Activated CD8-positive, alpha-beta memory T cell treated with anti-CD3 and anti-CD28 coated beads, Interleukin-2, amount 50 U/mL, for 1 hour (primary cell): Measurements from ENCODE around the gene DNALI1.

Experiments
- DNase-seq: peaks from one replicate; pipeline ENCODE4 v3.0.0-alpha.2; 2020; ENCODE audit errors: extremely low read depth

Gene DNALI1

GRCh38 chr1:37601441-37601840, 44.7 kb downstream of the DNALI1 start:
- DNase-seq: no peak

- DNase-seq: no peak
These were observed 46.3 kb downstream of the DNALI1 start for GRCh38 chr1:37602750-37603694.

- DNase-seq: no peak
These were observed 48.4 kb downstream of the DNALI1 start for GRCh38 chr1:37605061-37605650.

- no peak for DNase-seq
These were observed 49.2 kb downstream of the DNALI1 start for GRCh38 chr1:37605806-37606474.

GRCh38 chr1:37606481-37607263, 49.9 kb downstream of the DNALI1 start:
- no peak for DNase-seq

GRCh38 chr1:37609002-37609401, 52.3 kb downstream of the DNALI1 start:
- DNase-seq: no peak

GRCh38 chr1:37609994-37610393, 53.3 kb downstream of the DNALI1 start:
- no peak for DNase-seq

GRCh38 chr1:37612186-37612585, 55.4 kb downstream of the DNALI1 start:
- DNase-seq: no peak

- no peak for DNase-seq
These were observed 57.4 kb downstream of the DNALI1 start for GRCh38 chr1:37614105-37614504.

- DNase-seq: no peak
These were observed 59.6 kb downstream of the DNALI1 start for GRCh38 chr1:37616330-37616729.
